Measurements from ENCODE around the gene ENTPD2.

The ENTPD2 gene

DNA sequence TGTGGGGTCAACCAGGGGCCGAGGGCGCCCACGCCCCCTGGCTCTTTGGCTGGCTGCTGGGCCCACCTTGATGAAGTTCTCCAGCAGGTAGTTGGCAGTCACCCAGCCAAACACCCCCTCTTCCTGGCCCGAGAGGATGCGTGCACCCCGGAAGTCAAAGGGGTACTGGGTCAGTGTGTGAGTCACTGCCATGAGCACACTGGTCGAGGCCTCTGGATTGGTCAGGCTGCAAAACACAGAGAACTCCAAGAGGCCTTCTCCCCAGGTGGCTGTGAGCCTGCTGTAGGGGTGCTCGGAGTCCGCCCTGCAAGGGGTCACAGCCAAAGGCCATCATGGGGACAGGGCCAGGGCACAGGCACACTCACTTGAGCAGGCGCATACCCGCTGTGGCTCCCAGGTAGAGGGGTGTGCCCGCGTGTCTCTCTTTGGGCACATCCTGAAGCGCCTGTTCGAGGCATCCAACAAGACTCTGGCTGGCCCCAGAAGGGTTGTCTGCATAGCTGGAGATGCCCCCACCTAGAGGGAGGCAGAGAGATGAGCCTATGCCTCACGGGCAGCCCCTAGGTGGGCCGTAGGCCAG lies 2.6 kb downstream of the ENTPD2 start:
- no peak overlapping the region for H3K27ac ChIP-seq (ENCODE audit: low read depth, low read length)
- H3F3A ChIP-seq (ENCODE audit: insufficient read depth): no peaks in the 10 kb centered on the region
- H4K20me1 ChIP-seq (ENCODE audit: low read depth, low read length): no peaks in the 10 kb centered on the region
- no peaks in the 10 kb centered on the region for H3K36me3 ChIP-seq (ENCODE audit: low read length)
- no peaks in the 10 kb centered on the region for H3K79me2 ChIP-seq (ENCODE audit: insufficient read depth, low read length)
- TF ChIP-seq, protein P1, sequence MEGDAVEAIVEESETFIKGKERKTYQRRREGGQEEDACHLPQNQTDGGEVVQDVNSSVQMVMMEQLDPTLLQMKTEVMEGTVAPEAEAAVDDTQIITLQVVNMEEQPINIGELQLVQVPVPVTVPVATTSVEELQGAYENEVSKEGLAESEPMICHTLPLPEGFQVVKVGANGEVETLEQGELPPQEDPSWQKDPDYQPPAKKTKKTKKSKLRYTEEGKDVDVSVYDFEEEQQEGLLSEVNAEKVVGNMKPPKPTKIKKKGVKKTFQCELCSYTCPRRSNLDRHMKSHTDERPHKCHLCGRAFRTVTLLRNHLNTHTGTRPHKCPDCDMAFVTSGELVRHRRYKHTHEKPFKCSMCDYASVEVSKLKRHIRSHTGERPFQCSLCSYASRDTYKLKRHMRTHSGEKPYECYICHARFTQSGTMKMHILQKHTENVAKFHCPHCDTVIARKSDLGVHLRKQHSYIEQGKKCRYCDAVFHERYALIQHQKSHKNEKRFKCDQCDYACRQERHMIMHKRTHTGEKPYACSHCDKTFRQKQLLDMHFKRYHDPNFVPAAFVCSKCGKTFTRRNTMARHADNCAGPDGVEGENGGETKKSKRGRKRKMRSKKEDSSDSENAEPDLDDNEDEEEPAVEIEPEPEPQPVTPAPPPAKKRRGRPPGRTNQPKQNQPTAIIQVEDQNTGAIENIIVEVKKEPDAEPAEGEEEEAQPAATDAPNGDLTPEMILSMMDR (IDR thresholded peaks at IDR 0.05; ENCODE audit: insufficient read depth, low read length, poor library complexity, severe bottlenecking): no peak
- no peaks in the 10 kb centered on the region for H3K27me3 ChIP-seq (ENCODE audit: low read length)
- no peak overlapping the region for H3K9ac ChIP-seq (ENCODE audit: low read length)
- no peaks in the 10 kb centered on the region for H3K9me3 ChIP-seq (ENCODE audit: insufficient read depth, low read length)
- no peak overlapping the region for H3K4me3 ChIP-seq (ENCODE audit: insufficient read depth, low read length, poor library complexity, severe bottlenecking)
- H3K9me2 ChIP-seq (replicated peaks; ENCODE audit: insufficient read depth, low read length): no peaks in the 10 kb centered on the region
- no peak overlapping the region for H3K4me2 ChIP-seq (ENCODE audit: low read depth, low read length, poor library complexity, severe bottlenecking)
- H2AFZ ChIP-seq (ENCODE audit: low read depth, low read length, severe bottlenecking): no peak overlapping the region

DNA sequence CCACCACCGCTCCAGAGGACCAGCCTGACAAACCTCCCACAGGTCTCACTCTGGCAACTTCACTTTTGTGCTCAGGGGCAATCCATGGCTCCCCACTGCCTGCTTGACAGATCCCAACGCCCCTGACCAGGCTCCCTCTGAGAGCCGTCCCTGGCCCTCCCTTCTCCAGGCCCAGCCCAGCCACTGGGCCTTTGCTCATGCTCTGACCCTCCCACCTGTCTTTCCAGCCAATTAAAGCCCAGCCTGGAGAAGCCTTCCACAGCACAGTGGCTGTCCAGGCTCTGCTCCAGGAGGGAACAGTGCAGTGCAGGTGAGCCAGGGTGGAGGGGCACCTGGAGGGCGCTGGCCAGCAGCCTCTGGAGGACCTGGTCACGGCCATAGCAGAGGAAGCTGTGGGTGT lies 3.3 kb downstream of the ENTPD2 start:
- H3K9me2 ChIP-seq (replicated peaks; ENCODE audit: insufficient read depth, low read length): no peaks in the 10 kb centered on the region
- no peak overlapping the region for H3K4me2 ChIP-seq (ENCODE audit: low read depth, low read length, poor library complexity, severe bottlenecking)
- H3K27ac ChIP-seq (ENCODE audit: low read depth, low read length): no peak overlapping the region
- no peak overlapping the region for H3K9ac ChIP-seq (ENCODE audit: low read length)
- H2AFZ ChIP-seq (ENCODE audit: low read depth, low read length, severe bottlenecking): no peak overlapping the region
- H4K20me1 ChIP-seq (ENCODE audit: low read depth, low read length): no peaks in the 10 kb centered on the region
- no peaks in the 10 kb centered on the region for H3K79me2 ChIP-seq (ENCODE audit: insufficient read depth, low read length)
- no peak overlapping the region for H3K4me3 ChIP-seq (ENCODE audit: insufficient read depth, low read length, poor library complexity, severe bottlenecking)
- no peaks in the 10 kb centered on the region for H3K27me3 ChIP-seq (ENCODE audit: low read length)
- H3K36me3 ChIP-seq (ENCODE audit: low read length): no peaks in the 10 kb centered on the region
- no peaks in the 10 kb centered on the region for H3K9me3 ChIP-seq (ENCODE audit: insufficient read depth, low read length)
- H3F3A ChIP-seq (ENCODE audit: insufficient read depth): no peaks in the 10 kb centered on the region
- TF ChIP-seq EZH2phosphoT487 (conservative IDR thresholded peaks at IDR 0.05; ENCODE audit: low read length): no peak
- TF ChIP-seq, protein P1 (IDR thresholded peaks at IDR 0.05; ENCODE audit: insufficient read depth, low read length, poor library complexity, severe bottlenecking): no peak

DNA sequence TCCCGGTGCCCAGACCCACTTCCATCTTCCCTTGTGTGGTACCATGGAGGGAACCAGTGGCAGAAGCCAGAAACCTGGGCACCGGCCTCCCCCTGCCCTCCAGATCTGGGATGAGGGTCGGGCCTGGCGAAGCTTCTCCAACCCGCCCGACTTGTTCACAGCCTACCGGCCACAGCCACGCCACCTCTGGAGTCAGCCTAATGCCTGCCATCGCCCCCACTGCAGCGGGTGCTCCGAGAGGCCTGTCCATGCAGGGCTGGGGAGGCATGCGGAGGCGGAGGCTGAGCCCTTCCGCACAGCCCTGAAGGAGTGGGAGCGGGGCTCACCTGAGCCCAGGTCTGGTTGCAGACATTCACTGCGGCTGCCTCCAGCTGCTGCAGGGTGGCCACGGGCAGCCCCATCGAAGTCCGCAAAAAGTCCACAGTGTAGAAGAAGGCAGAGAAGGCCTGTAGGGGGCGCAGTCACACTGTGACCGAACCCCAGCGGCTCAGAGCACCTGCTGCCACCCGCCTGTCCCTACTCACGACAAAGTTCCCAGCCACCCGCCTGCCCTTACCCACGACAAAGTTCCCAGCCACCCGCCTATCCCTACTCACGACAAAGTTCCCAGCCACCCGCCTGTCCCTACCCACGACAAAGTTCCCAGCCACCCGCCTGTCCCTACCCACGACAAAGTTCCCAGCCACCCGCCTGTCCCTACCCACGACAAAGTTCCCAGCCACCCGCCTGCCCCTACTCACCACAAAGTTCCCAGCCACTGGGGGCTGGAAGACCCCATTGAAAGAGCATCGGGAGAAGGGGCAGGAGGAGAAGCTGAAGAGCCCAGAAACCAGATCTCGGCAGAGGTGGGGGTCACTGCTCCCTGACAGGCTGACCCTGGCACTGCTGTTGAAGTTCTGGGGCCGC lies 4.1 kb downstream of the ENTPD2 start:
- H3K27me3 ChIP-seq (ENCODE audit: low read length): no peaks in the 10 kb centered on the region
- H3K79me2 ChIP-seq (ENCODE audit: insufficient read depth, low read length): no peaks in the 10 kb centered on the region
- H3K27ac ChIP-seq (ENCODE audit: low read depth, low read length): no peak overlapping the region
- H2AFZ ChIP-seq (ENCODE audit: low read depth, low read length, severe bottlenecking): no peak overlapping the region
- H3K9me3 ChIP-seq (ENCODE audit: insufficient read depth, low read length): no peaks in the 10 kb centered on the region
- H3K9me2 ChIP-seq (replicated peaks; ENCODE audit: insufficient read depth, low read length): no peaks in the 10 kb centered on the region
- H3K9ac ChIP-seq (ENCODE audit: low read length): no peak overlapping the region
- no peak overlapping the region for H3K4me2 ChIP-seq (ENCODE audit: low read depth, low read length, poor library complexity, severe bottlenecking)
- no peak overlapping the region for H3K4me3 ChIP-seq (ENCODE audit: insufficient read depth, low read length, poor library complexity, severe bottlenecking)
- H3F3A ChIP-seq (ENCODE audit: insufficient read depth): no peaks in the 10 kb centered on the region
- H4K20me1 ChIP-seq (ENCODE audit: low read depth, low read length): no peaks in the 10 kb centered on the region
- TF ChIP-seq EZH2phosphoT487 (conservative IDR thresholded peaks at IDR 0.05; ENCODE audit: low read length): 0 out of 2 replicates have a peak, but pooled peaks have one; percentile 35
- TF ChIP-seq, protein P1 (IDR thresholded peaks at IDR 0.05; ENCODE audit: insufficient read depth, low read length, poor library complexity, severe bottlenecking): no peak
- H3K36me3 ChIP-seq (ENCODE audit: low read length): no peaks in the 10 kb centered on the region
